Testis (tissue), 2 donors: ENCODE measurements around the gene RHCE.

ENCODE experiments used
- CTCF ChIP-seq, 3 experiments: fragments of 450-650 bp in 2 of 3; fragments of 200-600 bp in 1 of 3; sonication (generic) in 1 of 3; IDR thresholded peaks; one replicate each; pipeline ENCODE4 v1.5.1; 2016 to 2019; ENCODE audit warnings: antibody characterized with exemption in 3 of 3, mild to moderate bottlenecking in 2 of 3, moderate library complexity in 1 of 3
- POLR2A ChIP-seq: fragments of 450-650 bp; IDR thresholded peaks from one replicate; pipeline ENCODE4 v1.6.1; 2017; ENCODE audit warnings: antibody characterized with exemption, mild to moderate bottlenecking, moderate library complexity

GRCh38 chr1:25430967-25431881, 10.6 kb upstream of the RHCE start:
- TF ChIP-seq CTCF (IDR thresholded peaks at IDR 0.05), result no peak
- no peak for TF ChIP-seq POLR2A
